ENCODE measurements around the gene SHISA8. TPM values are rescaled to one million over a fixed set of nuclear protein-coding genes. Genes with fewer than 3 reads are reported as not detected.

The SHISA8 gene
- polyA plus RNA-seq, 1 donor from 2014 or later = 0.62 TPM

DNA sequence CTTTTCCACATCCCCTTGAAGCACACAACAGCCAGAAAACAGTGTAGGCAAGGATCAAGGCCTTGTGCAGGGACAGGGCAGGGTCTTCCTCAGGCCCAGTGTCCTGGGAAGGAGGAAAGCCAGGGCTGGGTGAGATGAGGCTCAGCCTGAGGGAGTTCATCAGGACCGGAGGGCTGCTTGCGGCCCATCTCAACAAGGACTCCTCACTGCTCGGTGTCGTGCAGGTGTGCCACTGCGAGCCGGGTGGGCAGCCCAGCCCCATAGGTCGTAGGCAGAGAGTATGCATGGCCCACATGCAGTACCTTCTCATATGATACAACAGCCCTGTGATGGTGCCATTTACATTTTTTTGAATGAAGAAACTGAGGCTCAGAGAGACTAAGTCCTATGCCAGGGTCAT, 12.9 kb downstream of the SHISA8 start:
- TF ChIP-seq, protein P1, sequence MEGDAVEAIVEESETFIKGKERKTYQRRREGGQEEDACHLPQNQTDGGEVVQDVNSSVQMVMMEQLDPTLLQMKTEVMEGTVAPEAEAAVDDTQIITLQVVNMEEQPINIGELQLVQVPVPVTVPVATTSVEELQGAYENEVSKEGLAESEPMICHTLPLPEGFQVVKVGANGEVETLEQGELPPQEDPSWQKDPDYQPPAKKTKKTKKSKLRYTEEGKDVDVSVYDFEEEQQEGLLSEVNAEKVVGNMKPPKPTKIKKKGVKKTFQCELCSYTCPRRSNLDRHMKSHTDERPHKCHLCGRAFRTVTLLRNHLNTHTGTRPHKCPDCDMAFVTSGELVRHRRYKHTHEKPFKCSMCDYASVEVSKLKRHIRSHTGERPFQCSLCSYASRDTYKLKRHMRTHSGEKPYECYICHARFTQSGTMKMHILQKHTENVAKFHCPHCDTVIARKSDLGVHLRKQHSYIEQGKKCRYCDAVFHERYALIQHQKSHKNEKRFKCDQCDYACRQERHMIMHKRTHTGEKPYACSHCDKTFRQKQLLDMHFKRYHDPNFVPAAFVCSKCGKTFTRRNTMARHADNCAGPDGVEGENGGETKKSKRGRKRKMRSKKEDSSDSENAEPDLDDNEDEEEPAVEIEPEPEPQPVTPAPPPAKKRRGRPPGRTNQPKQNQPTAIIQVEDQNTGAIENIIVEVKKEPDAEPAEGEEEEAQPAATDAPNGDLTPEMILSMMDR (IDR thresholded peaks at IDR 0.05; ENCODE audit: poor library complexity, severe bottlenecking) = no peak
- TF ChIP-seq EP300 (conservative IDR thresholded peaks at IDR 0.05; ENCODE audit: poor library complexity, severe bottlenecking) (no peak), MXI1 (conservative IDR thresholded peaks at IDR 0.05; ENCODE audit: poor library complexity, severe bottlenecking) (no peak), SMC3 (conservative IDR thresholded peaks at IDR 0.05; ENCODE audit: poor library complexity) (no peak), TAF1 (IDR thresholded peaks at IDR 0.05; ENCODE audit: low read depth) (no peak), RAD21 (conservative IDR thresholded peaks at IDR 0.05) (no peak)
- TF ChIP-seq, protein P2, sequence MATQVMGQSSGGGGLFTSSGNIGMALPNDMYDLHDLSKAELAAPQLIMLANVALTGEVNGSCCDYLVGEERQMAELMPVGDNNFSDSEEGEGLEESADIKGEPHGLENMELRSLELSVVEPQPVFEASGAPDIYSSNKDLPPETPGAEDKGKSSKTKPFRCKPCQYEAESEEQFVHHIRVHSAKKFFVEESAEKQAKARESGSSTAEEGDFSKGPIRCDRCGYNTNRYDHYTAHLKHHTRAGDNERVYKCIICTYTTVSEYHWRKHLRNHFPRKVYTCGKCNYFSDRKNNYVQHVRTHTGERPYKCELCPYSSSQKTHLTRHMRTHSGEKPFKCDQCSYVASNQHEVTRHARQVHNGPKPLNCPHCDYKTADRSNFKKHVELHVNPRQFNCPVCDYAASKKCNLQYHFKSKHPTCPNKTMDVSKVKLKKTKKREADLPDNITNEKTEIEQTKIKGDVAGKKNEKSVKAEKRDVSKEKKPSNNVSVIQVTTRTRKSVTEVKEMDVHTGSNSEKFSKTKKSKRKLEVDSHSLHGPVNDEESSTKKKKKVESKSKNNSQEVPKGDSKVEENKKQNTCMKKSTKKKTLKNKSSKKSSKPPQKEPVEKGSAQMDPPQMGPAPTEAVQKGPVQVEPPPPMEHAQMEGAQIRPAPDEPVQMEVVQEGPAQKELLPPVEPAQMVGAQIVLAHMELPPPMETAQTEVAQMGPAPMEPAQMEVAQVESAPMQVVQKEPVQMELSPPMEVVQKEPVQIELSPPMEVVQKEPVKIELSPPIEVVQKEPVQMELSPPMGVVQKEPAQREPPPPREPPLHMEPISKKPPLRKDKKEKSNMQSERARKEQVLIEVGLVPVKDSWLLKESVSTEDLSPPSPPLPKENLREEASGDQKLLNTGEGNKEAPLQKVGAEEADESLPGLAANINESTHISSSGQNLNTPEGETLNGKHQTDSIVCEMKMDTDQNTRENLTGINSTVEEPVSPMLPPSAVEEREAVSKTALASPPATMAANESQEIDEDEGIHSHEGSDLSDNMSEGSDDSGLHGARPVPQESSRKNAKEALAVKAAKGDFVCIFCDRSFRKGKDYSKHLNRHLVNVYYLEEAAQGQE (IDR thresholded peaks at IDR 0.05; ENCODE audit: borderline replicate concordance) = no peak
- Histone ChIP-seq H3K4me2 (ENCODE audit: low read length) (no peak overlapping the region), H3K27me3 (ENCODE audit: insufficient read depth, low read depth, low read length) (no peaks in the 10 kb centered on the region), H3F3A (ENCODE audit: insufficient read depth, low read length, poor library complexity, severe bottlenecking) (no peaks in the 10 kb centered on the region), H2AFZ (ENCODE audit: low read depth, low read length) (no peak overlapping the region), H3K27ac (ENCODE audit: low read length) (no peak overlapping the region), H4K20me1 (ENCODE audit: insufficient read depth) (no peaks in the 10 kb centered on the region), H3K36me3 (ENCODE audit: insufficient read depth, low read length) (peaks cover 5% of the 10 kb centered on the region), H3K9ac (ENCODE audit: low read length) (no peak overlapping the region), H3K9me2 (ENCODE audit: insufficient read depth, low read length) (no peaks in the 10 kb centered on the region), H3K9me3 (ENCODE audit: low read length) (no peaks in the 10 kb centered on the region), H3K79me2 (replicated peaks; ENCODE audit: insufficient read depth, low read length) (no peaks in the 10 kb centered on the region), H3K4me3 (ENCODE audit: low read length) (no peak overlapping the region)

DNA sequence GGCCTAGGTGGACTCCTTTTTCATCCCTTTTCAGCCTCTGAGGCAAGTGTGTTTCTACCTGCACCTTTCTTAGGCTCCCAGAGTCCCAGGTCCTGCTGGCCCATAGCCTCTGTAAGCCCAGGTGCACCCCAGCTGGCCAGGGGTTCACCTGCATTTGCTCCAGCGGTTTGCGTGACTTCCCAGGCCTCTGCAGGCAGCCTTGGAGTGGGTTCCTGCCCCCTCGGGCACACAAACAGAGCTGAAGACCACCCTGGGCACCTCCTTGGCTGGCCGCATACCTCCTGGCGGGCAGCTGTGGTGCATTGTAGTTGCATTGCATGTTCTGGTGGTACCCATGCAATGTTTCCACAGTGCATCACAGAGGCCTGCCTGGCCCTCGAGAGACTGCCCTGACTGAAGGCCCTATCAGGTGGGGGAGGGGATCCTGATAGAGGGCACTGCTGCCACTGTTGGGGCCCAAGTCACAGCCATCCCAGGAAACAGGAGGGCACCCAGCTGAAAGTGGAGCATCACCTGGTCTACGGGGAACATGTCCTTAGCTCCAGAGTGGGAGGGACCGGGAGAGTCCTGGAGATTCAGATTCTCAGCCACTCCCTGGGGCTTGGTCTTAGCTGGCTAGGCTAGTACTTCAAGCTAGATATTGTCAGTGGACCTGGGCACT, 14.1 kb downstream of the SHISA8 start:
- H2AFZ ChIP-seq (ENCODE audit: low read depth, low read length) = no peak overlapping the region
- no peaks in the 10 kb centered on the region for H4K20me1 ChIP-seq (ENCODE audit: insufficient read depth)
- H3K9me2 ChIP-seq (ENCODE audit: insufficient read depth, low read length) = no peaks in the 10 kb centered on the region
- H3K79me2 ChIP-seq (replicated peaks; ENCODE audit: insufficient read depth, low read length) = no peaks in the 10 kb centered on the region
- no peaks in the 10 kb centered on the region for H3K9me3 ChIP-seq (ENCODE audit: low read length)
- no peak overlapping the region for H3K4me3 ChIP-seq (ENCODE audit: low read length)
- H3K9ac ChIP-seq (ENCODE audit: low read length) = no peak overlapping the region
- H3F3A ChIP-seq (ENCODE audit: insufficient read depth, low read length, poor library complexity, severe bottlenecking) = no peaks in the 10 kb centered on the region
- no peak overlapping the region for H3K27ac ChIP-seq (ENCODE audit: low read length)
- no peak overlapping the region for H3K4me2 ChIP-seq (ENCODE audit: low read length)
- TF ChIP-seq MXI1 (conservative IDR thresholded peaks at IDR 0.05; ENCODE audit: poor library complexity, severe bottlenecking) = no peak
- no peak for TF ChIP-seq EZH2 (IDR thresholded peaks at IDR 0.05; ENCODE audit: borderline replicate concordance, insufficient read depth, low read length, poor library complexity, severe bottlenecking)
- TF ChIP-seq, protein P2 (IDR thresholded peaks at IDR 0.05; ENCODE audit: borderline replicate concordance) = no peak
- no peak for TF ChIP-seq POLR2AphosphoS5 (IDR thresholded peaks at IDR 0.05)
- no peak for TF ChIP-seq SMC3 (conservative IDR thresholded peaks at IDR 0.05; ENCODE audit: poor library complexity)
- TF ChIP-seq RAD21 (conservative IDR thresholded peaks at IDR 0.05) = no peak
- TF ChIP-seq TAF1 (IDR thresholded peaks at IDR 0.05; ENCODE audit: low read depth) = no peak
- TF ChIP-seq, protein P1 (IDR thresholded peaks at IDR 0.05; ENCODE audit: poor library complexity, severe bottlenecking) = no peak
- H3K27me3 ChIP-seq (ENCODE audit: insufficient read depth, low read depth, low read length) = no peaks in the 10 kb centered on the region
- H3K36me3 ChIP-seq (ENCODE audit: insufficient read depth, low read length) = peaks cover 5% of the 10 kb centered on the region

Measured in neural cell (in vitro differentiated cells).